H1 (cell line): ENCODE measurements around the gene VEZT. TPM values are rescaled to one million over a fixed set of nuclear protein-coding genes. Genes with fewer than 3 reads are reported as not detected.

Experiments
- CTCF ChIA-PET: fragments of 300-600 bp; sonication (Branson Sonifier 250); formaldehyde crosslinking; loops from one replicate; lab custom pipeline; 2021; ENCODE audit not compliant: partially characterized antibody; lab: Charles Lee
- POLR2A ChIA-PET: fragments of 300-600 bp; sonication (Branson Sonifier 250); formaldehyde crosslinking; loops from one replicate; lab custom pipeline; 2021; ENCODE audit warnings: inconsistent platforms; ENCODE audit not compliant: partially characterized antibody; lab: Charles Lee
- DNase-seq, 2 experiments: peaks; one replicate each; pipeline versions ENCODE4 v3.0.0 to v3.0.0-alpha.2; 2010 to 2022; ENCODE audit warnings: low spot score in 2 of 2, low read depth in 1 of 2, mixed read lengths in 1 of 2
- FAIRE-seq: peaks from 2 replicates; lab custom pipeline; 2011; peaks lifted over from hg19 to GRCh38; lab: Jason Lieb, UNC
- H2AFZ ChIP-seq: 2 replicates; pipeline ENCODE4 v1.8.1; 2012; ENCODE audit warnings: low read length, inconsistent platforms
- H2AK5ac ChIP-seq: 2 replicates; pipeline ENCODE4 v1.6.1; 2013; ENCODE audit warnings: low read depth, low read length
- H2BK120ac ChIP-seq: replicated peaks from 2 replicates; pipeline ENCODE3; 2013; ENCODE audit warnings: low read depth, low read length, inconsistent platforms
- H2BK12ac ChIP-seq: 2 replicates; pipeline ENCODE4 v1.6.1; 2013; ENCODE audit warnings: low read depth, low read length
- H2BK15ac ChIP-seq: 2 replicates; pipeline ENCODE4 v1.6.1; 2013; ENCODE audit warnings: low read length
- H2BK20ac ChIP-seq: 2 replicates; pipeline ENCODE4 v1.6.1; 2013; ENCODE audit warnings: low read length
- H2BK5ac ChIP-seq: 2 replicates; pipeline ENCODE4 v1.6.1; 2013; ENCODE audit warnings: low read depth, low read length
- H3K14ac ChIP-seq: 2 replicates; pipeline ENCODE4 v1.6.1; 2013; ENCODE audit warnings: inconsistent platforms; ENCODE audit not compliant: insufficient read length
- H3K18ac ChIP-seq: 2 replicates; pipeline ENCODE4 v1.6.1; 2013; ENCODE audit warnings: low read length; ENCODE audit errors: extremely low read depth
- H3K23ac ChIP-seq: 2 replicates; pipeline ENCODE4 v1.6.1; 2013; ENCODE audit warnings: inconsistent platforms; ENCODE audit not compliant: insufficient read length
- H3K23me2 ChIP-seq: 2 replicates; pipeline ENCODE4 v1.6.1; 2013; ENCODE audit warnings: low read depth, low read length
- H3K27ac ChIP-seq: 2 replicates; pipeline ENCODE4 v1.6.1; 2011; ENCODE audit warnings: low read depth, low read length, inconsistent platforms
- H3K27me3 ChIP-seq, 4 experiments: replicated peaks in 1 of 4; 1 replicate in 1 of 4; 2 replicates in 3 of 4; pipeline versions ENCODE4 v1.6.1 to v1.8.1; 2011 to 2013; ENCODE audit warnings: low read length in 3 of 4, mild to moderate bottlenecking in 3 of 4, inconsistent platforms in 2 of 4, mixed read lengths in 2 of 4, moderate library complexity in 1 of 4; ENCODE audit not compliant: control insufficient read depth in 3 of 4, insufficient read depth in 3 of 4; ENCODE audit errors: extremely low read depth in 1 of 4
- H3K36me3 ChIP-seq, 4 experiments: 2 replicates each; pipeline versions ENCODE4 v1.6.1 to v1.8.1; 2011 to 2013; ENCODE audit warnings: mild to moderate bottlenecking in 4 of 4, low read length in 3 of 4, moderate library complexity in 2 of 4, control low read depth in 1 of 4, inconsistent platforms in 1 of 4; ENCODE audit not compliant: insufficient read depth in 4 of 4, control insufficient read depth in 2 of 4
- H3K4ac ChIP-seq: replicated peaks from 2 replicates; pipeline ENCODE3; 2013; ENCODE audit warnings: low read length, low read depth, mixed read lengths, inconsistent platforms; ENCODE audit not compliant: insufficient read length
- H3K4me1 ChIP-seq, 4 experiments: replicated peaks in 1 of 4; 1 replicate in 1 of 4; 2 replicates in 3 of 4; pipeline versions ENCODE4 v1.6.1 to v1.8.1; 2011 to 2013; ENCODE audit warnings: low read length in 3 of 4, inconsistent platforms in 2 of 4, mixed read lengths in 1 of 4; ENCODE audit not compliant: insufficient read depth in 4 of 4, control insufficient read depth in 3 of 4
- H3K4me2 ChIP-seq, 2 experiments: 2 replicates each; pipeline versions ENCODE4 v1.6.1 to v1.8.1; 2011 to 2013; ENCODE audit warnings: low read depth in 2 of 2, low read length in 2 of 2, control low read depth in 1 of 2, inconsistent platforms in 1 of 2, mild to moderate bottlenecking in 1 of 2; ENCODE audit not compliant: insufficient read depth in 1 of 2
- H3K4me3 ChIP-seq, 4 experiments: fragments of 200-600, 300-600 bp in 1 of 4; sonication (generic), shearing (Covaris generic), sonication (Bioruptor Twin) in 1 of 4; 2 replicates each; pipeline versions ENCODE4 v1.5.1 to v1.8.1; 2011 to 2016; ENCODE audit warnings: low read length in 4 of 4, low read depth in 3 of 4, control low read depth in 2 of 4, inconsistent platforms in 2 of 4, mild to moderate bottlenecking in 2 of 4, mixed read lengths in 1 of 4, moderate library complexity in 1 of 4; ENCODE audit not compliant: insufficient read depth in 2 of 4; ENCODE audit errors: extremely low read depth in 1 of 4
- H3K56ac ChIP-seq: replicated peaks from 2 replicates; pipeline ENCODE3; 2013; ENCODE audit warnings: low read depth, mild to moderate bottlenecking, mixed read lengths, low read length, inconsistent platforms; ENCODE audit not compliant: insufficient read length
- H3K79me1 ChIP-seq: 2 replicates; pipeline ENCODE4 v1.6.1; 2013; ENCODE audit warnings: low read depth, low read length, control low read depth
- H3K79me2 ChIP-seq, 2 experiments: 2 replicates each; pipeline versions ENCODE4 v1.6.1 to v1.8.1; 2012 to 2013; ENCODE audit warnings: low read length in 2 of 2, mild to moderate bottlenecking in 2 of 2, inconsistent platforms in 1 of 2; ENCODE audit not compliant: insufficient read depth in 2 of 2, control insufficient read depth in 1 of 2
- H3K9ac ChIP-seq, 4 experiments: replicated peaks in 1 of 4; 1 replicate in 1 of 4; 2 replicates in 3 of 4; pipeline versions ENCODE4 v1.6.1 to v1.8.1; 2011 to 2013; ENCODE audit warnings: low read depth in 3 of 4, low read length in 3 of 4, control low read depth in 2 of 4, mild to moderate bottlenecking in 2 of 4, moderate library complexity in 2 of 4, inconsistent platforms in 1 of 4; ENCODE audit errors: extremely low read depth in 1 of 4
- H3K9me3 ChIP-seq, 2 experiments: 2 replicates each; pipeline versions ENCODE4 v1.6.1 to v1.8.1; 2012 to 2013; ENCODE audit warnings: mild to moderate bottlenecking in 2 of 2, moderate library complexity in 2 of 2, control low read depth in 1 of 2, inconsistent platforms in 1 of 2, low read depth in 1 of 2, low read length in 1 of 2, mixed read lengths in 1 of 2; ENCODE audit not compliant: insufficient read depth in 2 of 2
- H4K20me1 ChIP-seq, 2 experiments: replicated peaks in 1 of 2; 2 replicates each; pipeline versions ENCODE3 to v1.8.1; 2011 to 2013; ENCODE audit warnings: inconsistent platforms in 2 of 2, low read length in 2 of 2, mild to moderate bottlenecking in 1 of 2; ENCODE audit not compliant: insufficient read depth in 2 of 2, control insufficient read depth in 1 of 2
- H4K5ac ChIP-seq: 2 replicates; pipeline ENCODE4 v1.6.1; 2013; ENCODE audit warnings: low read length, low read depth, mixed read lengths, inconsistent platforms; ENCODE audit not compliant: insufficient read length
- H4K8ac ChIP-seq: 2 replicates; pipeline ENCODE4 v1.8.0; 2013; ENCODE audit warnings: mild to moderate bottlenecking, moderate library complexity, low read length, inconsistent platforms; ENCODE audit not compliant: insufficient read depth; ENCODE audit errors: extremely low read depth
- H4K91ac ChIP-seq: replicated peaks from 2 replicates; pipeline ENCODE3; 2013; ENCODE audit warnings: low read length, mixed read lengths, inconsistent platforms; ENCODE audit not compliant: insufficient read length
- EGR1 ChIP-seq: IDR thresholded peaks from 2 replicates; pipeline ENCODE4 v1.6.1; 2011; ENCODE audit warnings: low read depth, low read length, borderline replicate concordance
- EZH2 ChIP-seq: fragments of 200-600 bp; sonication (generic); IDR thresholded peaks from 2 replicates; pipeline ENCODE4 v1.7.1; 2012; ENCODE audit warnings: low read depth, mild to moderate bottlenecking, moderate library complexity, low read length, inconsistent platforms; ENCODE audit not compliant: severe bottlenecking
- GTF2F1 ChIP-seq: IDR thresholded peaks from 2 replicates; pipeline ENCODE4 v1.6.1; 2012; ENCODE audit warnings: low read depth, low read length, improper control_type of control experiment, borderline replicate concordance
- HDAC6 ChIP-seq: IDR thresholded peaks from one replicate; pipeline ENCODE4 v1.7.1; 2012; ENCODE audit warnings: low read depth, mild to moderate bottlenecking, inconsistent platforms, low read length, moderate library complexity
- NRF1 ChIP-seq: IDR thresholded peaks from 2 replicates; pipeline ENCODE4 v1.6.1; 2011; ENCODE audit warnings: mild to moderate bottlenecking, low read depth, low read length, improper control_type of control experiment
- PHF8 ChIP-seq: fragments of 200-600 bp; sonication (generic); conservative IDR thresholded peaks from 2 replicates; pipeline ENCODE4 v1.7.1; 2012; ENCODE audit warnings: low read depth, mild to moderate bottlenecking, inconsistent platforms, low read length, moderate library complexity
- POLR2AphosphoS5 ChIP-seq: IDR thresholded peaks from 2 replicates; pipeline ENCODE4 v1.6.1; 2011; ENCODE audit warnings: low read depth, low read length
- RBBP5 ChIP-seq: IDR thresholded peaks from 2 replicates; pipeline ENCODE4 v1.7.1; 2012; ENCODE audit warnings: low read depth, mild to moderate bottlenecking, inconsistent platforms, low read length, moderate library complexity, borderline replicate concordance
- SP2 ChIP-seq: IDR thresholded peaks from 2 replicates; pipeline ENCODE4 v1.6.1; 2012; ENCODE audit warnings: mild to moderate bottlenecking, low read length, inconsistent platforms
- SP4 ChIP-seq: IDR thresholded peaks from 2 replicates; pipeline ENCODE4 v1.6.1; 2012; ENCODE audit warnings: low read length, inconsistent platforms
- TAF1 ChIP-seq: IDR thresholded peaks from 2 replicates; pipeline ENCODE4 v1.6.1; 2011; ENCODE audit warnings: mild to moderate bottlenecking, low read depth, low read length
- TBP ChIP-seq: IDR thresholded peaks from 2 replicates; pipeline ENCODE4 v1.6.1; 2011; ENCODE audit warnings: low read depth, low read length, improper control_type of control experiment
- ZNF274 ChIP-seq: IDR thresholded peaks from 2 replicates; pipeline ENCODE4 v1.7.0; 2012; ENCODE audit warnings: low read length, borderline replicate concordance; ENCODE audit errors: extremely low read depth
- WGBS, 2 experiments: shearing (Covaris generic) in 1 of 2; methylation state at CpG; one replicate each; pipeline versions ENCODE4 v1.1.6 to v1.1.7; 2013 to 2015; ENCODE audit warnings: low lambda C conversion rate in 2 of 2, mixed read lengths in 2 of 2, inconsistent platforms in 1 of 2, low coverage in 1 of 2, missing lambda C conversion rate in 1 of 2; ENCODE audit not compliant: insufficient replicate concordance in 2 of 2, insufficient coverage in 1 of 2, insufficient read length in 1 of 2; ENCODE audit errors: extremely low coverage in 1 of 2, missing lambda C conversion rate in 1 of 2; 5-methylcytosine and 5-hydroxymethylcytosine counted together
- polyA plus RNA-seq, 7 experiments: library from polyadenylated mRNA; depleted of rRNA in 3 of 7; stranded (reverse) in 5 of 7; unstranded in 2 of 7; fragments of >200 nt in 5 of 7; fragments of 200-250 nt in 2 of 7; gene quantifications; 1 replicate in 5 of 7; 2 replicates in 1 of 7; 4 replicates in 1 of 7; pipeline versions ENCODE4 v1.2.1 to v1.2.3, GENCODE V29; 2011 to 2013; ENCODE audit warnings: missing spikeins in 2 of 7, mixed read lengths in 2 of 7
- total RNA-seq: library from RNA; stranded (reverse); fragmentation: NEBNext Ultra II Directional; extraction: Animal tissue kit (Norgen Biotek cat#: 25700); gene quantifications from 2 replicates; pipeline ENCODE4 v1.2.1, GENCODE V29; 2021
- TF ChIP-seq, protein P1 (sequence below): IDR thresholded peaks from 2 replicates; pipeline ENCODE4 v1.6.1; 2012; ENCODE audit warnings: low read length, inconsistent platforms

VEZT gene
- total and polyA plus RNA-seq, 2 of the 8 experiments (the other 6 are each of a cell fraction or from before 2014, with no cell fraction given): 44.0 to 56.1 TPM

DNA sequence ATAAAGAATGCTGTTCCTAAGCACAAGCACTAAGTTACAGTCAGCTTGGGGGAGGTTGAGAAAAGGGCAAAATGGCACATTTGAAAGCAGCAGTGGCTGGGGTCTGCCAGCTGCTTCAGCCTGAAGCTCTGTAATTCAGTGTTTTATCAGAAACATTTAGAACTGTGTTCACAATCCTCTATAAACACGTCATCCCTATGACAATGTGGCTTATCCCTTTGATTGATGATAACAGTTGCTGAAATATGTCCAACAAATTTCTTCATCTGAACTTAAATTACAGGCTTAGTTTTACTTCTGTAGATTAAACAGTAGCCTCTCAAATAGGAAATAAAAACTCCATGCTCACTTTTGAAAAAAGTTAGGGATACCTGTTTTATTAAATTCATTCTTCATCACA lies 108.8 kb downstream of the VEZT start:
- H3K4me2 ChIP-seq: no peak overlapping the region
- H3K27me3 ChIP-seq: no peaks in the 10 kb centered on the region
- H3K79me1 ChIP-seq: no peaks in the 10 kb centered on the region
- H3K27ac ChIP-seq: no peak overlapping the region
- H2BK15ac ChIP-seq: no peak overlapping the region
- no peak overlapping the region for H3K9ac ChIP-seq
- H3K36me3 ChIP-seq: no peaks in the 10 kb centered on the region
- H2BK120ac ChIP-seq: no peak overlapping the region
- no peaks in the 10 kb centered on the region for H3K23me2 ChIP-seq
- ChIA-PET POLR2A (no interaction called here), CTCF (interaction anchor here (0.6 to 1.4 kb wide), 2 partner anchors 177 to 193 kb away, joined by 3 to 4 read pairs; no protein-coding TSS in a partner anchor)
- no peaks in the 10 kb centered on the region for H4K20me1 ChIP-seq
- no peak overlapping the region for H3K56ac ChIP-seq
- H3K18ac ChIP-seq: no peak overlapping the region
- WGBS, 2 experiments: 81% methylated on average over 1 of the region's 1 CpG; no CpG with 5 or more reads in 1 of the 2 experiments
- H2AK5ac ChIP-seq: no peak overlapping the region
- no peak overlapping the region for H4K91ac ChIP-seq
- H3K4me3 ChIP-seq: no peak overlapping the region
- H4K8ac ChIP-seq: no peak overlapping the region
- no peak overlapping the region for H3K4ac ChIP-seq
- no peak overlapping the region for H2BK20ac ChIP-seq
- no peak overlapping the region for H3K14ac ChIP-seq
- H2BK12ac ChIP-seq: no peak overlapping the region
- H3K79me2 ChIP-seq: no peaks in the 10 kb centered on the region
- H3K9me3 ChIP-seq: no peaks in the 10 kb centered on the region
- DNase-seq: no peak
- H2BK5ac ChIP-seq: no peak overlapping the region
- H3K4me1 ChIP-seq: no peaks in the 10 kb centered on the region
- no peak overlapping the region for H3K23ac ChIP-seq
- no peak overlapping the region for H4K5ac ChIP-seq
- FAIRE-seq: no peak
- no peak overlapping the region for H2AFZ ChIP-seq
- TF ChIP-seq, protein P1, sequence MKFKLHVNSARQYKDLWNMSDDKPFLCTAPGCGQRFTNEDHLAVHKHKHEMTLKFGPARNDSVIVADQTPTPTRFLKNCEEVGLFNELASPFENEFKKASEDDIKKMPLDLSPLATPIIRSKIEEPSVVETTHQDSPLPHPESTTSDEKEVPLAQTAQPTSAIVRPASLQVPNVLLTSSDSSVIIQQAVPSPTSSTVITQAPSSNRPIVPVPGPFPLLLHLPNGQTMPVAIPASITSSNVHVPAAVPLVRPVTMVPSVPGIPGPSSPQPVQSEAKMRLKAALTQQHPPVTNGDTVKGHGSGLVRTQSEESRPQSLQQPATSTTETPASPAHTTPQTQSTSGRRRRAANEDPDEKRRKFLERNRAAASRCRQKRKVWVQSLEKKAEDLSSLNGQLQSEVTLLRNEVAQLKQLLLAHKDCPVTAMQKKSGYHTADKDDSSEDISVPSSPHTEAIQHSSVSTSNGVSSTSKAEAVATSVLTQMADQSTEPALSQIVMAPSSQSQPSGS: no peak
- TF ChIP-seq PHF8: no peak
- no peak for TF ChIP-seq TAF1
- TF ChIP-seq GTF2F1: no peak
- no peak for TF ChIP-seq SP2
- TF ChIP-seq RBBP5: no peak
- TF ChIP-seq ZNF274: no peak
- no peak for TF ChIP-seq SP4
- TF ChIP-seq EGR1: no peak
- TF ChIP-seq TBP: no peak
- TF ChIP-seq EZH2: no peak
- no peak for TF ChIP-seq HDAC6
- no peak for TF ChIP-seq POLR2AphosphoS5
- no peak for TF ChIP-seq NRF1
